Measurements from ENCODE around the gene MDP1.

DNA sequence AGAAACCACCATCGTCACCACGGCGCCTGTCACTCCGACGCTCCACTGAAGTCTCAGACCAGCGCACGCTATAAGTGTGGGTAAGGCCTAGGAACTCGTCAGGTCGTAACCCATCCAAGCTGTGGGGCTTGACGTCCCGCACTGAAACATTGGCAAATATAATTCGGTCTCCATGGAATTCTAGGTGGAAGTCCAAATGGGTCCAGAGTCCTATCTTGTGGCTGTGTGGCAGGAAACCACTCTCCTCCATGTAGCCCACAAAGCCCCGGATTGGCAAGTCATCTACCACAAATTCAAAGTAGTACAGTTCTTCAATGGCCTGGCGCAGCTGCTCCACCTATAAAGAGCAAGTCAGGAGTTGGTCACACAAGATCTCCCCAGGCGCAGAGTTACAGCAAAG lies 22.9 kb downstream of the MDP1 start:
- TF ChIP-seq, protein P1, sequence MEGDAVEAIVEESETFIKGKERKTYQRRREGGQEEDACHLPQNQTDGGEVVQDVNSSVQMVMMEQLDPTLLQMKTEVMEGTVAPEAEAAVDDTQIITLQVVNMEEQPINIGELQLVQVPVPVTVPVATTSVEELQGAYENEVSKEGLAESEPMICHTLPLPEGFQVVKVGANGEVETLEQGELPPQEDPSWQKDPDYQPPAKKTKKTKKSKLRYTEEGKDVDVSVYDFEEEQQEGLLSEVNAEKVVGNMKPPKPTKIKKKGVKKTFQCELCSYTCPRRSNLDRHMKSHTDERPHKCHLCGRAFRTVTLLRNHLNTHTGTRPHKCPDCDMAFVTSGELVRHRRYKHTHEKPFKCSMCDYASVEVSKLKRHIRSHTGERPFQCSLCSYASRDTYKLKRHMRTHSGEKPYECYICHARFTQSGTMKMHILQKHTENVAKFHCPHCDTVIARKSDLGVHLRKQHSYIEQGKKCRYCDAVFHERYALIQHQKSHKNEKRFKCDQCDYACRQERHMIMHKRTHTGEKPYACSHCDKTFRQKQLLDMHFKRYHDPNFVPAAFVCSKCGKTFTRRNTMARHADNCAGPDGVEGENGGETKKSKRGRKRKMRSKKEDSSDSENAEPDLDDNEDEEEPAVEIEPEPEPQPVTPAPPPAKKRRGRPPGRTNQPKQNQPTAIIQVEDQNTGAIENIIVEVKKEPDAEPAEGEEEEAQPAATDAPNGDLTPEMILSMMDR (IDR thresholded peaks at IDR 0.05; ENCODE audit: low read depth, low read length) = no peak
- TF ChIP-seq POLR2A (IDR thresholded peaks at IDR 0.05; ENCODE audit: extremely low read depth, insufficient read length) = no peak

Measured in NB4 (cell line).